Ovary (tissue), 9 donors: ENCODE measurements around the gene KIAA1755. TPM values are rescaled to one million over a fixed set of nuclear protein-coding genes. Genes with fewer than 3 reads are reported as not detected.

Source experiments
- DNase-seq, 5 donors: peaks; one replicate each; pipeline ENCODE4 v3.0.0-alpha.2; 2019 to 2020
- H3K27ac ChIP-seq, 2 donors: fragments of 200-600 bp; one replicate each; pipeline versions ENCODE4 v1.5.1 to v1.8.0; 2019 to 2022
- H3K27me3 ChIP-seq: fragments of 200-600 bp; one replicate; pipeline ENCODE4 v1.8.0; 2022
- H3K36me3 ChIP-seq: fragments of 200-600 bp; sonication (generic); one replicate; pipeline ENCODE4 v1.5.1; 2019
- H3K4me1 ChIP-seq: one replicate; pipeline ENCODE4 v1.8.1; 2013; ENCODE audit warnings: mild to moderate bottlenecking, moderate library complexity; ENCODE audit not compliant: insufficient read depth
- H3K4me3 ChIP-seq: fragments of 200-600 bp; sonication (generic); one replicate; pipeline ENCODE4 v1.5.1; 2017
- H3K9me3 ChIP-seq, 2 donors: fragments of 200-600 bp in 1 of 2; sonication (generic) in 1 of 2; one replicate each; pipeline versions ENCODE4 v1.5.1 to v1.8.1; 2013 to 2019; ENCODE audit warnings: mild to moderate bottlenecking in 1 of 2, moderate library complexity in 1 of 2
- EP300 ChIP-seq: sonication (generic); formaldehyde crosslinking; IDR thresholded peaks from one replicate; pipeline ENCODE4 v1.6.1; 2017; ENCODE audit warnings: antibody characterized with exemption
- POLR2A ChIP-seq: fragments of 450-650 bp; IDR thresholded peaks from one replicate; pipeline ENCODE4 v1.6.1; 2017; ENCODE audit warnings: antibody characterized with exemption, mild to moderate bottlenecking, moderate library complexity
- WGBS, 3 donors: extraction: QIAGEN DNeasy Blood & Tissue Kit in 1 of 3; methylation state at CpG; one replicate each; pipeline versions ENCODE4 v1.1.5 to v1.1.7; 2013 to 2017; 5-methylcytosine and 5-hydroxymethylcytosine counted together
- intact Hi-C, 4 donors: fragments of 100-400 bp; cut with DNase I; formaldehyde crosslinking; loops; one replicate each; pipeline versions ENCODE4 v1.11.0 to v1.15.1; 2022 to 2023
- polyA plus RNA-seq, 2 donors: library from polyadenylated mRNA; stranded (reverse); fragments of 200-250 nt in 1 of 2; fragments of 350-450 nt in 1 of 2; fragmentation: Illumina TruSeq in 1 of 2; extraction: RNeasy Lipid Tissue Mini Kit (QIAGEN cat#74804) in 1 of 2; gene quantifications; one replicate each; pipeline ENCODE4 v1.2.3, GENCODE V29; 2013 to 2014
- total RNA-seq, 7 donors: library from RNA; depleted of rRNA in 2 of 7; stranded (reverse); fragments of >200 nt in 2 of 7; fragmentation: NEBNext Ultra II Directional in 3 of 7; extraction: Animal tissue kit (Norgen Biotek cat#: 25700) in 3 of 7; gene quantifications; one replicate each; pipeline versions ENCODE4 v1.1.0 to v1.2.4, GENCODE V29; 2016 to 2023
- TF ChIP-seq, protein P1 (sequence below), 3 donors: fragments of 450-650 bp in 2 of 3; fragments of 200-600 bp in 1 of 3; IDR thresholded peaks; one replicate each; pipeline versions ENCODE4 v1.5.1 to v1.8.0; 2016 to 2022; ENCODE audit warnings: antibody characterized with exemption in 3 of 3, mild to moderate bottlenecking in 1 of 3
- donor health status: DM: no; HTN: no; CAD: no; lungs with moderate emphysema.
- donor health status: DM: no; HTN: no; CAD: no.
- donor health status: Bipolar disorder and iron deficiency.
- donor health status: DM: yes; HTN: yes; CAD: no.
- donor health status: DM: no; HTN: no; CAD: no.
- donor health status: DM: yes; HTN: yes; CAD: no.

KIAA1755 gene
- total and polyA plus RNA-seq, 9 donors, result 4.4 to 29.7 (median 12.0) TPM

DNA sequence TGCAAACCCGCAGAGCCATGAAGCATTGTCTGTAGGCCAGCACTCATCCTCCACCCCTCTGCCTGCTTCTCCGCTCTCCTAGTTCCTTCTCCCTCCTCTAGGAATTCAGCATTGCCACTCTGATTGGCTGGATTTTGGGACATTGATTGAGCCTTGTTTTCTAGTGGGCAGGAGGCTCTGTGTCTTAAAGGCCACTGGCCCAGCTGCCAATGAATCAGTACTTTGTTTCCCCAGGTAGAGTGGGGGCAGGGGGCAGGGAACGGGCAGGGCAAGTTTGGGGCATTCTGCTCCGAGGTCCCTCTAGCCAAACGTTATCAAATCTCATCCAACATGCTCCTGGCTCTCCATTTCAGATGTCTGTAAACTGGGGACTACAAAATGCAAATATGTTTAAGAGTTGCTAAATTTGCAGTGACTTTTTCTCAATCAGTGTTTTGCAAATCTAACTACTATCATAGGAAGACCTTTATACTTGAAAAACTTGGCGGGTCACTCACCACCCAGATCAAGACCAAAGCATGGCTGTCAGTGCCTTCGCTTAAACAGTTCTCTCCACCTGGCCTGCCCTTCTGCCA lies 33.0 kb upstream of the KIAA1755 start:
- 62 to 65% (median 64%) methylated on average over 7 of the region's 7 CpGs for WGBS, 3 donors
- Histone ChIP-seq H3K27me3 (no peaks in the 10 kb centered on the region), H3K36me3 (no peaks in the 10 kb centered on the region), H3K27ac (no peak overlapping the region), H3K4me1 (peaks cover 2% of the 10 kb centered on the region), H3K9me3 (no peaks in the 10 kb centered on the region), H3K4me3 (no peak overlapping the region)
- DNase-seq, result no peak
- no peak for TF ChIP-seq EP300
- TF ChIP-seq, protein P1, sequence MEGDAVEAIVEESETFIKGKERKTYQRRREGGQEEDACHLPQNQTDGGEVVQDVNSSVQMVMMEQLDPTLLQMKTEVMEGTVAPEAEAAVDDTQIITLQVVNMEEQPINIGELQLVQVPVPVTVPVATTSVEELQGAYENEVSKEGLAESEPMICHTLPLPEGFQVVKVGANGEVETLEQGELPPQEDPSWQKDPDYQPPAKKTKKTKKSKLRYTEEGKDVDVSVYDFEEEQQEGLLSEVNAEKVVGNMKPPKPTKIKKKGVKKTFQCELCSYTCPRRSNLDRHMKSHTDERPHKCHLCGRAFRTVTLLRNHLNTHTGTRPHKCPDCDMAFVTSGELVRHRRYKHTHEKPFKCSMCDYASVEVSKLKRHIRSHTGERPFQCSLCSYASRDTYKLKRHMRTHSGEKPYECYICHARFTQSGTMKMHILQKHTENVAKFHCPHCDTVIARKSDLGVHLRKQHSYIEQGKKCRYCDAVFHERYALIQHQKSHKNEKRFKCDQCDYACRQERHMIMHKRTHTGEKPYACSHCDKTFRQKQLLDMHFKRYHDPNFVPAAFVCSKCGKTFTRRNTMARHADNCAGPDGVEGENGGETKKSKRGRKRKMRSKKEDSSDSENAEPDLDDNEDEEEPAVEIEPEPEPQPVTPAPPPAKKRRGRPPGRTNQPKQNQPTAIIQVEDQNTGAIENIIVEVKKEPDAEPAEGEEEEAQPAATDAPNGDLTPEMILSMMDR (IDR thresholded peaks at IDR 0.05), result no peak
- TF ChIP-seq POLR2A, result no peak
- intact Hi-C loops, result no loop called here

DNA sequence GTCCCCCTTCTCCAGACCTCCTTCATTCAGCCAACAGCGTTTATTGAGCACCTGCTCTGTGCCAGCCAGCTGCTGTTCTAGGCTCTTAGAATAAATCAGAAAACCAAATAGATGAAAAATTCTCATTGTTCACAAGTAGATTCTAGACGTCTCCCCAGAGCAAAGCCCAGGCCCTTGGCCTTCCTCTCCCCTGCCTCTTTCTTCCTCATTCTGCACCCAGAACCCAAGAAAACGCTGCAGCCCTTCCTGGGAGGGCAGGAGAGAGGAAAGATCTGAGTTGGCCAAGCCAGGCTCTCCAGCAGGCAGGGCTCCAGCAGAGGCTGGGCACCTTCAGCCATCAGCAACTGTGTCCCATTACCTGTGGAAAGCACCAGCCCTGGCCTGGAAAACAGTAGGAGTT lies 31.4 kb upstream of the KIAA1755 start:
- no peak overlapping the region for H3K4me3 ChIP-seq
- H3K9me3 ChIP-seq, result no peaks in the 10 kb centered on the region
- no peaks in the 10 kb centered on the region for H3K36me3 ChIP-seq
- whole genome bisulfite sequencing, 3 donors, result 52 to 86% (median 82%) methylated on average over 3 of the region's 3 CpGs
- no peak for DNase-seq
- peaks cover 5% of the 10 kb centered on the region for H3K4me1 ChIP-seq
- intact Hi-C loops, result no loop called here
- no peak for TF ChIP-seq EP300
- TF ChIP-seq POLR2A, result no peak
- TF ChIP-seq, protein P1 (IDR thresholded peaks at IDR 0.05), result no peak
- no peak overlapping the region for H3K27ac ChIP-seq
- no peaks in the 10 kb centered on the region for H3K27me3 ChIP-seq

DNA sequence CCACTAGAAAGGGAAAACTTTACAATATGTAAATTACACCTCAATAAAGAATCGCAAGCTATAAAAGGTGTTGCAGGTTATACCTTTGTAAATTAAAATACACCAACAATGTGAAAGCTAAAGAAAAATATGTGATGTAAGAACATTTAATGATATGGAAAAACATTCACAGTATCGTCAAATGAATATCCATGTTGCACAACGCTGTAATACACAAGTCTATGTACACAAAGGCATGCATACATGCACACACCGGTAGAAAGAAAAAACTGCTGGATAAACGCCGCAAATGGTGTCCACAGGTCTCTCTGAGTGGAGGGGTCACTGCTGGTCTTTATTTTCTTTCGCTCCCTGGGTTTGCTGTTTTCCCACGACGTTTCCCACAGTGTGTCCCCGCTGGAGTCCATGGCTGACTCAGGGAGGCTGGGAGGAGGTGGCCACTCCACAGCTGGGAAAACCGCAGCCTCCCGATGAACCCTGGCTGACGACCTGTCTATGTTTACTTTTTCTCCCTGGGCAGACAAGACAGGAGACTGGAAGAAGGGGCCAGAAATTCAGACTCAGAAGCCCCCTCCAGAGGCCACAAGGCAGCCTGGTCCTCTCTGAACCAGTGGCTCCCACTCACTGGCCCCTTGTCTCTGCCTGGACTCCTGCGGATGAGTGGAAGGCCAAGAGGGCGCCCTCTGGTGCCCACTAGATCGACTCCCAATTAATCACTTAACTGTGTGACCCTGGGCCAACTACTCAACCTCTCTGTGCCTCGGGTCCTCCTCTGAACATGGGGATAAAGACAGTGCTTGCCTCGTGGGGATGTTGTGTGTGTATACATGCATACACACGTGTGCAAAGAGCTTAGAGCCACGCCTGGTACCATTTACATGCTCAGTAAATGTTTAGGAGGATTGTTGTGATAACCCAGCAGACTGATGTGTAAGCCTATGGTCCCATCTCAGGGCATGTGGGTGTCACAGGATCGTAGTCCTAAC lies 30.6 kb upstream of the KIAA1755 start:
- 33 to 41% (median 36%) methylated on average over 21 of the region's 21 CpGs for WGBS, 3 donors
- no peaks in the 10 kb centered on the region for H3K27me3 ChIP-seq

More for the DNA sequence above, 30.6 kb upstream of the KIAA1755 start:
- H3K27ac ChIP-seq, result no peak overlapping the region
- H3K4me1 ChIP-seq, result peaks cover 6% of the 10 kb centered on the region
- H3K4me3 ChIP-seq, result no peak overlapping the region
- intact Hi-C loops, result no loop called here
- H3K36me3 ChIP-seq, result no peaks in the 10 kb centered on the region
- TF ChIP-seq POLR2A (no peak), EP300 (no peak)
- TF ChIP-seq, protein P1 (IDR thresholded peaks at IDR 0.05), result no peak
- H3K9me3 ChIP-seq, result no peaks in the 10 kb centered on the region
- DNase-seq, result no peak
